ENCODE results near the gene PROS1.

The PROS1 gene

DNA sequence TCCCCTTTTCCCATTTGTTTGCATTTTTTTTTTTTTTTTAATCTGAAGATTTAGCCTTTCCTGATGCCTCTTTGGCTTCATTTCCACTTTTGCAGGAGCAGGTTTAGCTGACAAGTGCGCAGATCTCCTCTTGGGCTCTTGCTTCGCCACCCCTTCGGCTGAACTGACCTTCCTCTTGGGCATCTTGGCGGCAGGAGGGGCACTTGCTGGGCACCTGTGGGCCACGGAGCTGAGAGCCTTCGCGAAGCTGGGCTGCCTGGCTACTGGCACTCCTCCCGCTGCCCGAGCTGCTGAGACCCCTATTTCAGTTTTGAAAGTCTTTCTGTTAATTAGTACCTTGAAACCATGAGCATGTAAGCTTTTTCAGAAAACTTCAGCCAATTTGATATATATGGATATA lies 15.1 kb upstream of the PROS1 start:
- Histone ChIP-seq H3K79me2 (ENCODE audit: insufficient read depth, low read length) (no peaks in the 10 kb centered on the region), H3K9ac (ENCODE audit: low read length) (no peak overlapping the region), H3K9me3 (ENCODE audit: low read length) (no peaks in the 10 kb centered on the region), H3K4me2 (ENCODE audit: low read length) (no peak overlapping the region), H4K20me1 (ENCODE audit: insufficient read depth, low read length) (no peaks in the 10 kb centered on the region), H3K36me3 (ENCODE audit: insufficient read depth, low read length) (no peaks in the 10 kb centered on the region), H3K4me1 (ENCODE audit: insufficient read depth, low read length, severe bottlenecking) (no peaks in the 10 kb centered on the region), H2AFZ (ENCODE audit: low read length) (no peak overlapping the region), H3K4me3 (ENCODE audit: low read depth, low read length, poor library complexity, severe bottlenecking) (no peak overlapping the region), H3K9me2 (ENCODE audit: low read depth, low read length) (no peaks in the 10 kb centered on the region), H3F3A (ENCODE audit: insufficient read depth, low read length) (no peaks in the 10 kb centered on the region), H3K27me3 (ENCODE audit: insufficient read depth, low read length) (no peaks in the 10 kb centered on the region), H3K27ac (ENCODE audit: low read depth, low read length, poor library complexity, severe bottlenecking) (no peak overlapping the region)
- TF ChIP-seq EZH2 (IDR thresholded peaks at IDR 0.05; ENCODE audit: borderline replicate concordance, low read length) (no peak), CTCF (IDR thresholded peaks at IDR 0.05; ENCODE audit: low read length) (no peak)

GRCh38 chr3:93988283-93988682 lies 14.6 kb upstream of the PROS1 start:
- no peaks in the 10 kb centered on the region for H3K36me3 ChIP-seq (ENCODE audit: insufficient read depth, low read length)
- H3K9ac ChIP-seq (ENCODE audit: low read length) = no peak overlapping the region
- no peak overlapping the region for H3K4me2 ChIP-seq (ENCODE audit: low read length)
- no peak overlapping the region for H3K27ac ChIP-seq (ENCODE audit: low read depth, low read length, poor library complexity, severe bottlenecking)
- no peaks in the 10 kb centered on the region for H3K4me1 ChIP-seq (ENCODE audit: insufficient read depth, low read length, severe bottlenecking)
- no peak overlapping the region for H2AFZ ChIP-seq (ENCODE audit: low read length)
- no peaks in the 10 kb centered on the region; the same call in 1 of the 2 replicates for H3F3A ChIP-seq (ENCODE audit: insufficient read depth, low read length)
- no peaks in the 10 kb centered on the region for H3K9me2 ChIP-seq (ENCODE audit: low read depth, low read length)
- no peaks in the 10 kb centered on the region for H3K27me3 ChIP-seq (ENCODE audit: insufficient read depth, low read length)
- H3K4me3 ChIP-seq (ENCODE audit: low read depth, low read length, poor library complexity, severe bottlenecking) = no peak overlapping the region
- TF ChIP-seq CTCF (IDR thresholded peaks at IDR 0.05; ENCODE audit: low read length) = no peak
- TF ChIP-seq EZH2 (IDR thresholded peaks at IDR 0.05; ENCODE audit: borderline replicate concordance, low read length) = no peak
- no peaks in the 10 kb centered on the region for H3K79me2 ChIP-seq (ENCODE audit: insufficient read depth, low read length)
- H4K20me1 ChIP-seq (ENCODE audit: insufficient read depth, low read length) = no peaks in the 10 kb centered on the region
- H3K9me3 ChIP-seq (ENCODE audit: low read length) = no peaks in the 10 kb centered on the region

DNA sequence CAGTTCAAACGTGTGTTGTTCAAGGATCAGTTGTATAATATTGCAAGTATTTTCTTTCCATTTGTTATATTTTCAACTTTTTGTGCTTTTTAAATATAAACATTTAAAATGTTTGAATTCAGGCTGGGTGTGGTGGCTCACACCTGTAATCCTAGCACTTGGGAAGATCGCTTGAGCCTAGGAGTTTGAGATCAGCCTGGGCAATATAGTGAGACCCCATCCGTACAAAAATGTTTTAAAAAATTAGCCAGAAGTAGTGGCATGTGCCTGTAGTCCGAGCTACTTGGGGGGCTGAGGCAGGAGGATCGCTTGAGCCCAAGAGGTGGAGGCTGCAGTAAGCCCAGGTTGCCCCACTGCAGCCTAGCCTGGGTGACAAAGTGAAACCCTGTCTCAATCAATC lies 10.9 kb upstream of the PROS1 start:
- TF ChIP-seq EZH2 (IDR thresholded peaks at IDR 0.05; ENCODE audit: borderline replicate concordance, low read length) (no peak), CTCF (IDR thresholded peaks at IDR 0.05; ENCODE audit: low read length) (no peak)
- H3F3A ChIP-seq (ENCODE audit: insufficient read depth, low read length) = no peaks in the 10 kb centered on the region; the same call in 1 of the 2 replicates
- no peaks in the 10 kb centered on the region for H3K9me2 ChIP-seq (ENCODE audit: low read depth, low read length)
- no peaks in the 10 kb centered on the region for H4K20me1 ChIP-seq (ENCODE audit: insufficient read depth, low read length)
- no peaks in the 10 kb centered on the region for H3K9me3 ChIP-seq (ENCODE audit: low read length)
- H3K36me3 ChIP-seq (ENCODE audit: insufficient read depth, low read length) = no peaks in the 10 kb centered on the region
- H3K4me2 ChIP-seq (ENCODE audit: low read length) = no peak overlapping the region
- 0 out of 2 replicates have a peak, but pooled peaks cover 5% of the 10 kb centered on the region for H3K79me2 ChIP-seq (ENCODE audit: insufficient read depth, low read length)
- H2AFZ ChIP-seq (ENCODE audit: low read length) = no peak overlapping the region
- H3K27me3 ChIP-seq (ENCODE audit: insufficient read depth, low read length) = no peaks in the 10 kb centered on the region
- H3K27ac ChIP-seq (ENCODE audit: low read depth, low read length, poor library complexity, severe bottlenecking) = no peak overlapping the region
- no peak overlapping the region for H3K4me3 ChIP-seq (ENCODE audit: low read depth, low read length, poor library complexity, severe bottlenecking)
- H3K9ac ChIP-seq (ENCODE audit: low read length) = no peak overlapping the region
- peaks cover 10% of the 10 kb centered on the region for H3K4me1 ChIP-seq (ENCODE audit: insufficient read depth, low read length, severe bottlenecking)
